ENCODE results near the gene NPY5R. TPM values are rescaled to one million over a fixed set of nuclear protein-coding genes. Genes with fewer than 3 reads are reported as not detected.

The NPY5R gene
- total and polyA plus RNA-seq, 2 experiments from 2014 or later = 1.8 to 2.4 TPM

GRCh38 chr4:163395758-163396157, 52.1 kb downstream of the NPY5R start (continued):
- TF ChIP-seq ZNF462 (CRISPR knock-in tag; IDR thresholded peaks at IDR 0.05) = no peak
- no peak for TF ChIP-seq CREB1 (CRISPR knock-in tag; IDR thresholded peaks at IDR 0.05; ENCODE audit: low read depth)
- TF ChIP-seq ETS1 (IDR thresholded peaks at IDR 0.05) = no peak
- TF ChIP-seq REST (IDR thresholded peaks at IDR 0.05; ENCODE audit: unreplicated experiment) = no peak
- no peak for TF ChIP-seq POLR2AphosphoS5 (IDR thresholded peaks at IDR 0.05; ENCODE audit: low read depth)

Measured in GM23338 (cell line).